Measurements from ENCODE around the gene TMSB10.

DNA sequence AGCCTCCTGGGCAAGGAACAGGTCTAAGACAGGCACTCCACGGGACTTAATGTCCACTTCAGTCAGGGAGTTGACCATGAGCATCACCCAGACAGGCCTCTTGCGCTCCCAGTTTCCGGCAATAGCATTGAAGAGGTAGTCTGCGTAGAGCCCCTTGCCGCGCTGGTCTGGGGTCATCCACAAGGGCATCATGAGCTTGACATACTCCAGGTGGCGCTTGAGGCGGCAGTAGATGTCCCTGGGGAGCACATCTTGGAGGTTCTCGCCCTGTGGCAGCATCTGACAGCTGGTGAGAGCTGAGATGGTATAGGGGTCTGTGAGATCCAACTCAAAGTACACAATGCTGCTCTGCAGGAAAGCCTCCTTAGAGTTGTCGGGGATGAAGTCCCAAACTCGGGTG is 35.1 kb upstream of the TMSB10 start:
- TF ChIP-seq TEAD4 (IDR thresholded peaks at IDR 0.05), result no peak
- TF ChIP-seq TAF1 (IDR thresholded peaks at IDR 0.05; ENCODE audit: low read depth), result no peak
- no peak for TF ChIP-seq TCF12 (IDR thresholded peaks at IDR 0.05; ENCODE audit: low read depth)
- TF ChIP-seq ZBTB7A (IDR thresholded peaks at IDR 0.05; ENCODE audit: low read depth), result no peak

Data from Ishikawa (cell line).